ENCODE data around the gene PIP4K2A.

PIP4K2A gene

GRCh38 chr10:22701132-22701826, 13.1 kb downstream of the PIP4K2A start:
- TF ChIP-seq CTCF (IDR thresholded peaks at IDR 0.05; ENCODE audit: low read depth, low read length) (no peak), EZH2phosphoT487 (IDR thresholded peaks at IDR 0.05; ENCODE audit: low read depth) (no peak)
- H3K9me3 ChIP-seq (ENCODE audit: insufficient read depth, low read length) = no peaks in the 10 kb centered on the region
- no peak overlapping the region for H2AFZ ChIP-seq (ENCODE audit: low read depth, low read length)
- no peak overlapping the region for H3K9ac ChIP-seq (ENCODE audit: low read length)
- H3K27ac ChIP-seq (ENCODE audit: low read length) = no peak overlapping the region
- peaks cover 56% of the 10 kb centered on the region for H3K4me1 ChIP-seq (ENCODE audit: low read length)
- H4K20me1 ChIP-seq (ENCODE audit: insufficient read depth, low read length) = peaks cover 36% of the 10 kb centered on the region
- peak overlapping the region; percentile 58 for H3K4me2 ChIP-seq (ENCODE audit: low read length)
- H3K4me3 ChIP-seq (ENCODE audit: low read length) = no peak overlapping the region
- H3K79me2 ChIP-seq (ENCODE audit: low read length) = peaks cover 90% of the 10 kb centered on the region
- no peaks in the 10 kb centered on the region for H3K27me3 ChIP-seq (ENCODE audit: low read depth, low read length)
- peaks cover 9% of the 10 kb centered on the region for H3K36me3 ChIP-seq (replicated peaks; ENCODE audit: low read depth, low read length)

- Histone ChIP-seq H3K9ac (ENCODE audit: low read length) (no peak overlapping the region), H3K36me3 (replicated peaks; ENCODE audit: low read depth, low read length) (peaks cover 4% of the 10 kb centered on the region), H3K9me3 (ENCODE audit: insufficient read depth, low read length) (no peaks in the 10 kb centered on the region), H2AFZ (ENCODE audit: low read depth, low read length) (no peak overlapping the region), H3K27me3 (ENCODE audit: low read depth, low read length) (no peaks in the 10 kb centered on the region), H3K4me3 (ENCODE audit: low read length) (no peak overlapping the region; the same call in 1 of the 2 replicates), H3K27ac (ENCODE audit: low read length) (no peak overlapping the region), H3K4me1 (ENCODE audit: low read length) (peaks cover 49% of the 10 kb centered on the region), H3K79me2 (ENCODE audit: low read length) (peaks cover 89% of the 10 kb centered on the region), H3K4me2 (ENCODE audit: low read length) (peak overlapping the region; percentile 58), H4K20me1 (ENCODE audit: insufficient read depth, low read length) (peaks cover 36% of the 10 kb centered on the region)
- no peak for TF ChIP-seq EZH2phosphoT487 (IDR thresholded peaks at IDR 0.05; ENCODE audit: low read depth)
- no peak for TF ChIP-seq CTCF (IDR thresholded peaks at IDR 0.05; ENCODE audit: low read depth, low read length)
These were observed 13.9 kb downstream of the PIP4K2A start for GRCh38 chr10:22700489-22700888.

DNA sequence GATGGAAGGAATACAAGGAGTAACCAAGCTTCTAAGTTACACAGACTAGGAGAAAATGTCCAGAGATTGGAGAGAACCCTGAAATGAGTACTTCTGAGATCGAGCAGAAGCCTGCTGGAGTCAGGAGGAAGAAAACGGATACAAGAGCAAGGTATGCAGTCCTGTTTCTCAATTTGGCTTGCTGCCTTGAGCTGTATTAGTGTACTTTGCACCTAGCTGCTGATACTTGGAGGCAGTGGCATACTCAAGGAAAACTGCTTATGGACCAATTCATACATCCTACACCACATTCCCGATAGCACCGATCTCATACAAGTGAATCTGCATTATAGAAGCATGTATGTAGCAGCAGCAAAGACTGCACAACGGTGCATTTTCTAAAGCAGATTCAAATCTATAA, 14.4 kb downstream of the PIP4K2A start:
- Histone ChIP-seq H3K27me3 (ENCODE audit: low read depth, low read length) (no peaks in the 10 kb centered on the region), H3K4me2 (ENCODE audit: low read length) (peak overlapping the region; percentile 58), H3K9me3 (ENCODE audit: insufficient read depth, low read length) (no peaks in the 10 kb centered on the region), H3K36me3 (replicated peaks; ENCODE audit: low read depth, low read length) (peaks cover 4% of the 10 kb centered on the region), H3K4me1 (ENCODE audit: low read length) (peaks cover 44% of the 10 kb centered on the region), H3K79me2 (ENCODE audit: low read length) (peaks cover 92% of the 10 kb centered on the region), H3K9ac (ENCODE audit: low read length) (no peak overlapping the region), H3K27ac (ENCODE audit: low read length) (no peak overlapping the region), H2AFZ (ENCODE audit: low read depth, low read length) (no peak overlapping the region), H3K4me3 (ENCODE audit: low read length) (no peak overlapping the region; the same call in 1 of the 2 replicates), H4K20me1 (ENCODE audit: insufficient read depth, low read length) (peaks cover 36% of the 10 kb centered on the region)
- TF ChIP-seq CTCF (IDR thresholded peaks at IDR 0.05; ENCODE audit: low read depth, low read length) (no peak), EZH2phosphoT487 (IDR thresholded peaks at IDR 0.05; ENCODE audit: low read depth) (no peak)

DNA sequence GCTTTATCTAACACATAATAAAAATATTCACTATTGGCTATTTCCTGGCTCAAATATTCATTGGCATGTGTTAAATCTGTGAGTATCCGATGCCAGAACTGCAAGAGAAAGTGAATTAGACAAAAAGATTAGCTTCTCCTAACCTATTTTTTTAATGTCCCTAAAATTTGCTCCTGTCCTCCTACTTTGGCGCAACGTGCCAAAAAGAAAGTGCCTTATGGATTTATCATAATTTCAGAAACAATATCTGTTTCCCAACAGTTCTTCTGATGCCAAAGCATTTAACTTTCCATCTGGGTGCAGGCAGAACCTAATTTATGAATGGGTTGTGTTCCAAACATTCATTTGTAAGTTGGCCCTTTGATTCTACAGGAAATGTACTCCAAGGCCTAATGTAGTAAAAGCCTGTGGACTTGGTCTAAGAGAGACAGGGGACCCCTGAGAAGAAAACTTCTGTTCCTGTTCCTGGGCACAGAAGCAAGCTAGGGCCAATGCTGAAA, 15.4 kb downstream of the PIP4K2A start:
- H3K9ac ChIP-seq (ENCODE audit: low read length) = no peak overlapping the region
- H3K4me2 ChIP-seq (ENCODE audit: low read length) = no peak overlapping the region
- H3K27ac ChIP-seq (ENCODE audit: low read length) = no peak overlapping the region

More for the DNA sequence above, 15.4 kb downstream of the PIP4K2A start:
- TF ChIP-seq EZH2phosphoT487 (IDR thresholded peaks at IDR 0.05; ENCODE audit: low read depth) (no peak), CTCF (IDR thresholded peaks at IDR 0.05; ENCODE audit: low read depth, low read length) (no peak)
- Histone ChIP-seq H3K4me3 (ENCODE audit: low read length) (no peak overlapping the region), H3K4me1 (ENCODE audit: low read length) (peaks cover 38% of the 10 kb centered on the region), H3K27me3 (ENCODE audit: low read depth, low read length) (no peaks in the 10 kb centered on the region), H3K9me3 (ENCODE audit: insufficient read depth, low read length) (no peaks in the 10 kb centered on the region), H4K20me1 (ENCODE audit: insufficient read depth, low read length) (peaks cover 41% of the 10 kb centered on the region), H2AFZ (ENCODE audit: low read depth, low read length) (no peak overlapping the region), H3K36me3 (replicated peaks; ENCODE audit: low read depth, low read length) (peaks cover 4% of the 10 kb centered on the region), H3K79me2 (ENCODE audit: low read length) (peaks cover 94% of the 10 kb centered on the region)
